Liver (tissue), 9 donors: Measurements from ENCODE around the gene OR10P1. TPM values are rescaled to one million over a fixed set of nuclear protein-coding genes. Genes with fewer than 3 reads are reported as not detected.

Source experiments
- DNase-seq: peaks from one replicate; pipeline ENCODE4 v3.0.0-alpha.2; 2017; ENCODE audit warnings: low spot score
- H3K27ac ChIP-seq, 2 donors: one replicate each; pipeline ENCODE4 v1.7.0; 2013; ENCODE audit warnings: inconsistent platforms in 2 of 2, low read length in 2 of 2, control low read depth in 1 of 2, low read depth in 1 of 2, mild to moderate bottlenecking in 1 of 2
- H3K27me3 ChIP-seq, 4 donors: one replicate each; pipeline versions ENCODE4 v1.6.1 to v1.7.0; 2013; ENCODE audit warnings: low read length in 3 of 4, inconsistent platforms in 1 of 4, mild to moderate bottlenecking in 1 of 4, moderate library complexity in 1 of 4; ENCODE audit not compliant: control insufficient read depth in 4 of 4, insufficient read depth in 4 of 4
- H3K36me3 ChIP-seq, 4 donors: one replicate each; pipeline versions ENCODE4 v1.6.1 to v1.7.0; 2013; ENCODE audit warnings: low read length in 3 of 4, mild to moderate bottlenecking in 3 of 4, low read depth in 1 of 4, moderate library complexity in 1 of 4; ENCODE audit not compliant: control insufficient read depth in 4 of 4, insufficient read depth in 3 of 4
- H3K4me1 ChIP-seq, 4 donors: one replicate each; pipeline versions ENCODE4 v1.6.1 to v1.7.0; 2013; ENCODE audit warnings: low read length in 3 of 4, mild to moderate bottlenecking in 3 of 4, moderate library complexity in 1 of 4; ENCODE audit not compliant: control insufficient read depth in 4 of 4, insufficient read depth in 4 of 4
- H3K4me3 ChIP-seq, 3 donors: one replicate each; pipeline versions ENCODE4 v1.6.1 to v1.7.0; 2013; ENCODE audit warnings: low read length in 3 of 3, control low read depth in 1 of 3, low read depth in 1 of 3, mild to moderate bottlenecking in 1 of 3
- H3K9ac ChIP-seq, 2 donors: one replicate each; pipeline ENCODE4 v1.7.0; 2013; ENCODE audit warnings: low read length in 2 of 2, mild to moderate bottlenecking in 2 of 2, moderate library complexity in 2 of 2, control low read depth in 1 of 2, low read depth in 1 of 2
- H3K9me3 ChIP-seq, 4 donors: one replicate each; pipeline versions ENCODE4 v1.6.1 to v1.7.0; 2013; ENCODE audit warnings: low read length in 3 of 4; ENCODE audit not compliant: control insufficient read depth in 4 of 4
- ATF3 ChIP-seq: IDR thresholded peaks from 2 replicates; pipeline ENCODE4 v1.6.1; 2016; ENCODE audit warnings: antibody characterized with exemption
- FOXA1 ChIP-seq: IDR thresholded peaks from 2 replicates; pipeline ENCODE4 v1.6.1; 2016; ENCODE audit warnings: antibody characterized with exemption
- FOXA2 ChIP-seq: IDR thresholded peaks from 2 replicates; pipeline ENCODE4 v1.6.1; 2016; ENCODE audit warnings: antibody characterized with exemption
- GABPA ChIP-seq, 2 donors: IDR thresholded peaks in 1 of 2; conservative IDR thresholded peaks in 1 of 2; 2 replicates each; pipeline ENCODE4 v1.6.1; 2016; ENCODE audit warnings: antibody characterized with exemption in 2 of 2, mild to moderate bottlenecking in 1 of 2, moderate library complexity in 1 of 2
- HNF4A ChIP-seq, 2 donors: conservative IDR thresholded peaks; 2 replicates each; pipeline ENCODE4 v1.6.1; 2016; ENCODE audit warnings: antibody characterized with exemption in 2 of 2, mild to moderate bottlenecking in 2 of 2
- HNF4G ChIP-seq: IDR thresholded peaks from 2 replicates; pipeline ENCODE4 v1.6.1; 2016; ENCODE audit warnings: antibody characterized with exemption
- JUND ChIP-seq, 2 donors: IDR thresholded peaks; 2 replicates each; pipeline ENCODE4 v1.6.1; 2016; ENCODE audit warnings: antibody characterized with exemption in 2 of 2
- NR2F2 ChIP-seq: IDR thresholded peaks from 2 replicates; pipeline ENCODE4 v1.6.1; 2016; ENCODE audit warnings: antibody characterized with exemption
- RAD21 ChIP-seq, 2 donors: IDR thresholded peaks; 2 replicates each; pipeline ENCODE4 v1.6.1; 2016; ENCODE audit warnings: antibody characterized with exemption in 2 of 2, mild to moderate bottlenecking in 2 of 2
- REST ChIP-seq: IDR thresholded peaks from 2 replicates; pipeline ENCODE4 v1.6.1; 2016; ENCODE audit warnings: antibody characterized with exemption, mild to moderate bottlenecking
- RXRA ChIP-seq, 2 donors: IDR thresholded peaks; 2 replicates each; pipeline ENCODE4 v1.6.1; 2017 to 2018; ENCODE audit warnings: antibody characterized with exemption in 2 of 2, mild to moderate bottlenecking in 1 of 2
- SP1 ChIP-seq: IDR thresholded peaks from 2 replicates; pipeline ENCODE4 v1.6.1; 2018; ENCODE audit warnings: antibody characterized with exemption, mild to moderate bottlenecking
- TAF1 ChIP-seq: conservative IDR thresholded peaks from 2 replicates; pipeline ENCODE4 v1.6.1; 2016; ENCODE audit warnings: antibody characterized with exemption, mild to moderate bottlenecking
- YY1 ChIP-seq: IDR thresholded peaks from 2 replicates; pipeline ENCODE4 v1.6.1; 2016; ENCODE audit warnings: antibody characterized with exemption, mild to moderate bottlenecking
- WGBS: extraction: QIAGEN DNeasy Blood & Tissue Kit; methylation state at CpG from one replicate; pipeline ENCODE4 v1.1.7; 2013; 5-methylcytosine and 5-hydroxymethylcytosine counted together
- polyA plus RNA-seq, 2 donors: library from polyadenylated mRNA; stranded (reverse) in 1 of 2; unstranded in 1 of 2; fragments of 200-250 nt in 1 of 2; fragments of >200 nt in 1 of 2; fragmentation: Nextera tagmentation in 1 of 2; extraction: Ambion mirVana in 1 of 2; gene quantifications; one replicate each; pipeline versions ENCODE4 v1.2.1 to v1.2.3, GENCODE V29; 2013 to 2015
- total RNA-seq, 2 donors: library from RNA; depleted of rRNA; stranded (reverse); fragments of >200 nt; gene quantifications; one replicate each; pipeline ENCODE4 v1.2.3, GENCODE V29; 2014
- TF ChIP-seq, protein P1 (sequence below): IDR thresholded peaks from 2 replicates; pipeline ENCODE4 v1.6.1; 2016; ENCODE audit warnings: antibody characterized with exemption
- donor health status: healthy.
- donor health status: healthy.
- donor health status: healthy.
- donor health status: healthy.
- donor health status: healthy.

OR10P1 gene
- total and polyA plus RNA-seq, 4 donors: not detected

- H3K9ac ChIP-seq: no peak overlapping the region
- no peak overlapping the region for H3K27ac ChIP-seq
- H3K4me1 ChIP-seq: peaks cover 0 to 21% (median 11%) of the 10 kb centered on the region in 4 donors
- H3K27me3 ChIP-seq: no peaks in the 10 kb centered on the region
- TF ChIP-seq HNF4G: no peak
- TF ChIP-seq FOXA1: no peak
- TF ChIP-seq RXRA (IDR thresholded peaks at IDR 0.05): no peak
- no peak for TF ChIP-seq YY1
- TF ChIP-seq HNF4A (conservative IDR thresholded peaks at IDR 0.05): no peak
- TF ChIP-seq RAD21 (IDR thresholded peaks at IDR 0.05): no peak
- H3K9me3 ChIP-seq: no peaks in the 10 kb centered on the region
- H3K4me3 ChIP-seq: no peak overlapping the region
- DNase-seq: no peak
- 51% methylated on average over 6 of the region's 6 CpGs for WGBS
- no peaks in the 10 kb centered on the region for H3K36me3 ChIP-seq
These were observed 21.5 kb downstream of the OR10P1 start for GRCh38 chr12:55658212-55658611.

DNA sequence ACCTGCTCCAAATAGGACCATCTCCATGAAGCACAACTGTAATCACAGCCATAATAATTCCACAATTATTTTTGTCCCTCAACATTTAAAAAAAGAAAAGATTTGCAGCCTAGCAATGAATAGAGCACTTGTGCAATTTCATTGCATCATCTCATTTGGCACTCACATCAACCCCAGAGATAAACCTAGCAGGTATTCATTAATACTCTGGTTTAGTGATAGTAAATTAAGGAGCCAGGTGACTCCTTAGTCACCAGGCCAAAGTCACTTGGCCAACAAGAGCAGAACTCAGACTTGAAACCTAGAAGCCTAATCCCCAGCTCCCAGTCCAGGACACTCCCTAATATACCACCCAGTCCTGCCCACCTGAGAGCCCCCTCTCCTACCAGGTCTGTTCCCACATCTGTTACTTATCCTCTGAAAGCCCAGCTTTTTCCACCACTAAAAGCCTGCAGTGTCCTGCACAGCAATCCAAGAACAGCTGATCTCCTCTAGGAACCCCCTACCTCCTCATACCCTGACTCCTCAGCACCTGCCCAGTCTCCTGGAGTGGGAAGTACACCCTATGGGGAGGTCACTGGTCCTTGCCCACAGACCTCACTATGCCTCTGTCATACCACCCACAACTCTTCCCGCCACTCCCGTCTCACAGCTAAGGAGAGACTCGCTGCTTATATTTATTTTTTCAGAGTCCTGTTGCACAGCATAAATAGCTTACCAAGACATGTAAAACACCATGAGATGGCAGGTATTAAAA lies 22.1 kb downstream of the OR10P1 start:
- no peak for DNase-seq
- 85% methylated on average over 3 of the region's 3 CpGs for WGBS
- no peak overlapping the region for H3K4me3 ChIP-seq
- no peaks in the 10 kb centered on the region for H3K9me3 ChIP-seq
- H3K27ac ChIP-seq: no peak overlapping the region
- no peaks in the 10 kb centered on the region for H3K27me3 ChIP-seq
- H3K9ac ChIP-seq: no peak overlapping the region
- H3K4me1 ChIP-seq: peaks cover 0 to 21% (median 11%) of the 10 kb centered on the region in 4 donors
- peak in 1 of 2 donors; percentile 20 for TF ChIP-seq RXRA (IDR thresholded peaks at IDR 0.05)
- no peak for TF ChIP-seq GABPA (IDR thresholded peaks at IDR 0.05 in 1 of 2, conservative IDR thresholded peaks at IDR 0.05 in 1 of 2)
- TF ChIP-seq FOXA2: no peak
- no peak for TF ChIP-seq HNF4G
- TF ChIP-seq HNF4A (conservative IDR thresholded peaks at IDR 0.05): peak in 1 of 2 donors; percentile 35
- TF ChIP-seq RAD21 (IDR thresholded peaks at IDR 0.05): peak in 1 of 2 donors; percentile 18
- TF ChIP-seq SP1: no peak
- peak; percentile 91 for TF ChIP-seq ATF3
- no peak for TF ChIP-seq REST
- TF ChIP-seq YY1: no peak
- no peak for TF ChIP-seq TAF1
- TF ChIP-seq, protein P1, sequence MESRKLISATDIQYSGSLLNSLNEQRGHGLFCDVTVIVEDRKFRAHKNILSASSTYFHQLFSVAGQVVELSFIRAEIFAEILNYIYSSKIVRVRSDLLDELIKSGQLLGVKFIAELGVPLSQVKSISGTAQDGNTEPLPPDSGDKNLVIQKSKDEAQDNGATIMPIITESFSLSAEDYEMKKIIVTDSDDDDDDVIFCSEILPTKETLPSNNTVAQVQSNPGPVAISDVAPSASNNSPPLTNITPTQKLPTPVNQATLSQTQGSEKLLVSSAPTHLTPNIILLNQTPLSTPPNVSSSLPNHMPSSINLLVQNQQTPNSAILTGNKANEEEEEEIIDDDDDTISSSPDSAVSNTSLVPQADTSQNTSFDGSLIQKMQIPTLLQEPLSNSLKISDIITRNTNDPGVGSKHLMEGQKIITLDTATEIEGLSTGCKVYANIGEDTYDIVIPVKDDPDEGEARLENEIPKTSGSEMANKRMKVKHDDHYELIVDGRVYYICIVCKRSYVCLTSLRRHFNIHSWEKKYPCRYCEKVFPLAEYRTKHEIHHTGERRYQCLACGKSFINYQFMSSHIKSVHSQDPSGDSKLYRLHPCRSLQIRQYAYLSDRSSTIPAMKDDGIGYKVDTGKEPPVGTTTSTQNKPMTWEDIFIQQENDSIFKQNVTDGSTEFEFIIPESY: no peak
- TF ChIP-seq JUND (IDR thresholded peaks at IDR 0.05): no peak
- TF ChIP-seq NR2F2: no peak
- no peaks in the 10 kb centered on the region for H3K36me3 ChIP-seq
